Heart left ventricle (tissue), 16 donors: ENCODE results near the gene TJP2. TPM values are rescaled to one million over a fixed set of nuclear protein-coding genes. Genes with fewer than 3 reads are reported as not detected.

ENCODE experiments used
- ATAC-seq, 4 donors: fragments of 200-7000 bp; cut with Tn5 transposase; one replicate each; pipeline ENCODE4 v1.9.1; 2020 to 2022; ENCODE audit warnings: moderate library complexity in 4 of 4, mild to moderate bottlenecking in 3 of 4, moderate number of reproducible peaks in 1 of 4
- DNase-seq, 5 donors: peaks; one replicate each; pipeline ENCODE4 v3.0.0-alpha.2; 2020
- H3K27ac ChIP-seq, 12 donors: fragments of 200-600 bp; sonication (generic) in 4 of 12; one replicate each; pipeline versions ENCODE4 v1.5.0 to v1.8.0; 2016 to 2022; ENCODE audit warnings: mild to moderate bottlenecking in 2 of 12
- H3K27me3 ChIP-seq, 9 donors: fragments of 200-600 bp; sonication (generic) in 2 of 9; one replicate each; pipeline versions ENCODE4 v1.5.1 to v1.8.0; 2016 to 2022; ENCODE audit warnings: mild to moderate bottlenecking in 3 of 9
- H3K36me3 ChIP-seq, 9 donors: fragments of 200-600 bp; sonication (generic) in 2 of 9; one replicate each; pipeline versions ENCODE4 v1.5.0 to v1.8.0; 2018 to 2022; ENCODE audit warnings: mild to moderate bottlenecking in 2 of 9
- H3K4me1 ChIP-seq, 12 donors: fragments of 200-600 bp; sonication (generic) in 4 of 12; one replicate each; pipeline versions ENCODE4 v1.5.0 to v1.8.0; 2016 to 2022; ENCODE audit warnings: mild to moderate bottlenecking in 3 of 12
- H3K4me3 ChIP-seq, 12 donors: fragments of 200-600 bp; sonication (generic) in 4 of 12; one replicate each; pipeline versions ENCODE4 v1.5.0 to v1.8.0; 2017 to 2022; ENCODE audit warnings: mild to moderate bottlenecking in 9 of 12, moderate library complexity in 4 of 12
- H3K9me3 ChIP-seq, 12 donors: fragments of 200-600 bp; sonication (generic) in 4 of 12; one replicate each; pipeline versions ENCODE4 v1.5.0 to v1.8.0; 2016 to 2022; ENCODE audit warnings: mild to moderate bottlenecking in 1 of 12
- CTCF ChIP-seq, 12 donors: fragments of 200-600 bp; sonication (generic) in 4 of 12; IDR thresholded peaks; one replicate each; pipeline versions ENCODE4 v1.5.0 to v1.8.0; 2018 to 2022; ENCODE audit warnings: antibody characterized with exemption in 12 of 12, mild to moderate bottlenecking in 5 of 12
- POLR2A ChIP-seq, 2 donors: fragments of 450-650 bp; IDR thresholded peaks; one replicate each; pipeline ENCODE4 v1.6.1; 2017; ENCODE audit warnings: antibody characterized with exemption in 2 of 2, mild to moderate bottlenecking in 2 of 2, moderate library complexity in 2 of 2
- whole genome bisulfite sequencing, 4 donors: extraction: QIAGEN DNeasy Blood & Tissue Kit in 2 of 4; methylation state at CpG; one replicate each; pipeline versions ENCODE4 v1.1.5 to v1.1.7; 2013 to 2018; 5-methylcytosine and 5-hydroxymethylcytosine counted together
- intact Hi-C, 10 donors: fragments of 100-400 bp; cut with DNase I; formaldehyde crosslinking; loops; one replicate each; pipeline versions ENCODE4 v1.11.1 to v1.14.2; 2022
- polyA plus RNA-seq, 2 donors: library from polyadenylated mRNA; stranded (reverse); fragments of 200-250 nt; gene quantifications; one replicate each; pipeline ENCODE4 v1.2.3, GENCODE V29; 2013
- total RNA-seq, 9 donors: library from RNA; depleted of rRNA in 2 of 9; stranded (reverse); fragments of >200 nt in 2 of 9; fragmentation: NEBNext Ultra II Directional in 3 of 9; extraction: Animal tissue kit (Norgen Biotek cat#: 25700) in 3 of 9; gene quantifications; one replicate each; pipeline versions ENCODE4 v1.1.0 to v1.2.4, GENCODE V29; 2016 to 2023
- donor health status: ischemic (EF 13 %, LVEDD 7.1; RV severe dilation, severe dysfunction).
- donor health status: healthy with polysubstance abuse.
- donor health status: DM: no; HTN: yes; CAD: no.
- donor health status: DM: no; HTN: no; CAD: no.
- donor health status: ischemic (EF 25% LVEDD 6.9; RV normal size, moderate dysfunction).
- donor health status: ischemic (EF 25% LVEDD 5.7; RV mildly dilated, moderate dysfunction).
- donor health status: healthy.
- donor health status: DM: yes; HTN: yes; CAD: no.
- donor health status: ischemic (EF 35%, LVEDD 5.7; RV mildly dilated, moderate dysfunction).
- donor health status: nonischemic (EF 11% LVEDD 7.7; RV severe dilation, severe dysfunction).
- donor health status: DM: yes; HTN: yes; CAD: no.
- donor health status: PGD.
- donor health status: ischemic (EF 29% LVEDD 5.4; RV normal size, mild dysfunction).
- donor health status: nonischemic (EF 23%, LVEDD 6.1; RV moderate dilation, normal function).

TJP2 gene
- total and polyA plus RNA-seq, 11 donors: 29.1 to 139 (median 87.5) TPM

- Histone ChIP-seq H3K4me3 (no peak overlapping the region), H3K27me3 (no peaks in the 10 kb centered on the region), H3K36me3 (peaks cover 0 to 67% (median 52%) of the 10 kb centered on the region in 9 donors), H3K27ac (peak overlapping the region in 7 of 12 donors; percentile 6 to 92 (median 15)), H3K9me3 (no peaks in the 10 kb centered on the region), H3K4me1 (peaks cover 0 to 41% (median 11%) of the 10 kb centered on the region in 12 donors)
- TF ChIP-seq POLR2A (IDR thresholded peaks at IDR 0.05) (no peak), CTCF (IDR thresholded peaks at IDR 0.05) (no peak)
- intact Hi-C loops: loop anchor here in 2 of 10 donors (5.0 to 10.0 kb wide), 2 partner anchors 164 to 177 kb away; no protein-coding TSS in a partner anchor
- DNase-seq (no peak), ATAC-seq (no peak)
- WGBS, 4 donors: 81 to 90% (median 90%) methylated on average over 3 of the region's 3 CpGs
These were observed 44.1 kb downstream of the TJP2 start for GRCh38 chr9:69218166-69218565.

- Histone ChIP-seq H3K27ac (no peak overlapping the region), H3K4me1 (peaks cover 0 to 34% (median 6%) of the 10 kb centered on the region in 12 donors), H3K36me3 (peaks cover 0 to 83% (median 62%) of the 10 kb centered on the region in 9 donors), H3K9me3 (no peaks in the 10 kb centered on the region), H3K27me3 (no peaks in the 10 kb centered on the region), H3K4me3 (no peak overlapping the region)
- DNase-seq (no peak), ATAC-seq (peak in 1 of 4 donors; percentile 42)
- TF ChIP-seq POLR2A (IDR thresholded peaks at IDR 0.05) (no peak), CTCF (IDR thresholded peaks at IDR 0.05) (no peak)
- WGBS, 4 donors: 95 to 98% (median 98%) methylated on average over 23 to 47 of the region's 47 CpGs
- intact Hi-C loops: loop anchor here in 4 of 10 donors (5.0 to 10.0 kb wide), 4 partner anchors 84 to 164 kb away; partner anchors contain the start of gene ENTREP1 (in 1 of the 4)
These were observed 47.0 kb downstream of the TJP2 start for GRCh38 chr9:69221036-69221435.

- Histone ChIP-seq H3K4me3 (no peak overlapping the region), H3K27ac (peak overlapping the region in 1 of 12 donors; percentile 33), H3K27me3 (no peaks in the 10 kb centered on the region), H3K36me3 (peaks cover 0 to 83% (median 71%) of the 10 kb centered on the region in 9 donors), H3K4me1 (peaks cover 0 to 17% (median 3%) of the 10 kb centered on the region in 12 donors), H3K9me3 (no peaks in the 10 kb centered on the region)
- ATAC-seq (no peak), DNase-seq (no peak)
- intact Hi-C loops: loop anchor here in 4 of 10 donors (5.0 to 10.0 kb wide), 4 partner anchors 82 to 162 kb away; partner anchors contain the start of gene ENTREP1 (in 1 of the 4)
- no peak for TF ChIP-seq POLR2A (IDR thresholded peaks at IDR 0.05)
- TF ChIP-seq CTCF (IDR thresholded peaks at IDR 0.05): no peak
- WGBS, 4 donors: 92 to 97% (median 95%) methylated on average over 8 of the region's 8 CpGs
These were observed 48.9 kb downstream of the TJP2 start for GRCh38 chr9:69222970-69223369.

GRCh38 chr9:69223605-69224004, 49.5 kb downstream of the TJP2 start:
- Histone ChIP-seq H3K4me3 (peak overlapping the region in 1 of 12 donors; percentile 7), H3K27ac (peak overlapping the region in 5 of 12 donors; percentile 15 to 43 (median 33)), H3K36me3 (peaks cover 0 to 83% (median 71%) of the 10 kb centered on the region in 9 donors), H3K4me1 (peaks cover 0 to 15% (median 3%) of the 10 kb centered on the region in 12 donors), H3K9me3 (no peaks in the 10 kb centered on the region), H3K27me3 (no peaks in the 10 kb centered on the region)
- ATAC-seq: peak; percentile 62 to 89 (median 84)
- peak in 3 of 5 donors; percentile 30 to 45 (median 41) for DNase-seq
- WGBS, 4 donors: 45 to 57% (median 54%) methylated on average over 2 of the region's 2 CpGs
- intact Hi-C loops: loop anchor here in 4 of 10 donors (5.0 to 10.0 kb wide), 4 partner anchors 81 to 161 kb away; partner anchors contain the start of gene ENTREP1 (in 1 of the 4)
- TF ChIP-seq POLR2A (IDR thresholded peaks at IDR 0.05): no peak
- TF ChIP-seq CTCF (IDR thresholded peaks at IDR 0.05): peak; percentile 48 to 73 (median 60)
